Body of pancreas (tissue), 4 donors: ENCODE measurements around the gene SDS. TPM values are rescaled to one million over a fixed set of nuclear protein-coding genes. Genes with fewer than 3 reads are reported as not detected.

ENCODE experiments used
- ATAC-seq: fragments of 150-250 bp; one replicate; pipeline ENCODE4 v1.9.1; 2016
- DNase-seq, 4 donors: peaks; one replicate each; pipeline ENCODE4 v3.0.0-alpha.2; 2019
- H3K27ac ChIP-seq, 4 donors: fragments of 200-600 bp; sonication (generic); 1 replicate in 3 of 4; 2 replicates in 1 of 4; pipeline versions ENCODE4 v1.5.1 to v1.6.1; 2016 to 2019; ENCODE audit warnings: mild to moderate bottlenecking in 1 of 4, mixed read lengths in 1 of 4, moderate library complexity in 1 of 4
- H3K27me3 ChIP-seq, 2 donors: fragments of 200-600 bp; sonication (generic); one replicate each; pipeline ENCODE4 v1.6.0; 2016; ENCODE audit warnings: mild to moderate bottlenecking in 1 of 2
- H3K36me3 ChIP-seq, 2 donors: fragments of 200-600 bp; sonication (generic); replicated peaks in 1 of 2; 2 replicates each; pipeline ENCODE4 v1.5.1; 2016; ENCODE audit warnings: low read depth in 2 of 2; ENCODE audit not compliant: insufficient read depth in 1 of 2
- H3K4me1 ChIP-seq: fragments of 200-600 bp; sonication (generic); one replicate; pipeline ENCODE4 v1.6.0; 2016
- H3K4me3 ChIP-seq, 2 donors: fragments of 200-600 bp; sonication (generic); 1 replicate in 1 of 2; 2 replicates in 1 of 2; pipeline ENCODE4 v1.5.1; 2016 to 2019
- H3K9me3 ChIP-seq, 3 donors: fragments of 200-600 bp; sonication (generic); 1 replicate in 2 of 3; 2 replicates in 1 of 3; pipeline ENCODE4 v1.5.1; 2016
- POLR2A ChIP-seq, 3 donors: fragments of 450-650 bp; IDR thresholded peaks; one replicate each; pipeline ENCODE4 v1.6.1; 2016; ENCODE audit warnings: antibody characterized with exemption in 3 of 3, mild to moderate bottlenecking in 2 of 3
- WGBS, 2 donors: methylation state at CpG; one replicate each; pipeline ENCODE4 v1.1.5; 2017; 5-methylcytosine and 5-hydroxymethylcytosine counted together
- intact Hi-C: fragments of 100-400 bp; cut with DNase I; formaldehyde crosslinking; loops from one replicate; pipeline ENCODE4 v1.15.1; 2023
- total RNA-seq, 2 donors: library from RNA; depleted of rRNA; stranded (reverse); fragments of >200 nt; gene quantifications; one replicate each; pipeline ENCODE4 v1.1.0, GENCODE V29; 2016
- TF ChIP-seq, protein P1 (sequence below), 7 experiments: fragments of 450-650 bp in 4 of 7; fragments of 200-600 bp in 3 of 7; sonication (generic) in 3 of 7; IDR thresholded peaks; one replicate each; pipeline ENCODE4 v1.5.1; 2016 to 2019; ENCODE audit warnings: antibody characterized with exemption in 7 of 7

Gene SDS
- total RNA-seq, 2 donors from 2014 or later: 0.33 to 0.52 TPM

DNA sequence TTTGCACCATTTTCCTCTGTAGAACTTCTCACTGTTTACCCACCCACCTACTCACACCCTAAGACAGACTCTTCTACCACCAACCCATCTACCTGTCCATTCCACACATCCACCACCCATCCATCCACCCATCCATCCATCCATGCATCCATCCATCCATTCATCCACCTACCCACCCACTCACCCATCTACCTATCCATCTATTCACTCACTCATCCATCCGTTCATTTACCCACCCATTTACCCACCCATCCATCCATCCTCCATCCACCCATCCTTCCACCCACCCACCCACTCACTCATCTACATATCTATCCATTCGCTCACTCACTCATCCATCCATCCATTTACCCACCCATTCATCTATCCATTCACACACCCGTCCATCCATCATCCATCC lies 30.2 kb downstream of the SDS start:
- ATAC-seq: no peak

DNA sequence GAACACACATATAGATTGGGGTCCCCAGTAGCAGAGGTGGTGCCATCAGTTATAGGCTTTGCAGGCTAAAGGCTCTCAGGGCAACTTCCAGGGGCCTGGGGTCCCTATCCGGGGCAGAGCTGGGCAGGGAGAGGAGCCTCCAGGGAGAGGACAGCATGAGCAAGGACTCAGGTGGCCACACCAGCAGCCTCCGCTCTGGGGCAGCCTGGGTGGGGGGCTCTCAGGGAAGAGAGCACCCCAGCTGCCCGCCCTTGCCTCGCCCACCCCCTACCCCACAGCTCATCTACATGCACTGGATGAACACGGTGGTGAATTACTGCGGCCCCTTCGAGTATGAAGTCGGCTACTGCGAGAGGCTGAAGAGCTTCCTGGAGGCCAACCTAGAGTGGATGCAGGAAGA lies 31.3 kb downstream of the SDS start:
- no peak overlapping the region for H3K27ac ChIP-seq
- no peaks in the 10 kb centered on the region for H3K27me3 ChIP-seq
- no peaks in the 10 kb centered on the region for H3K9me3 ChIP-seq
- no peaks in the 10 kb centered on the region for H3K4me1 ChIP-seq
- TF ChIP-seq POLR2A (IDR thresholded peaks at IDR 0.05): no peak
- DNase-seq (no peak), ATAC-seq (no peak)
- intact Hi-C loops: no loop called here
- no peak overlapping the region for H3K4me3 ChIP-seq
- 97 to 100% methylated on average over 6 to 9 of the region's 9 CpGs for WGBS, 2 donors
- H3K36me3 ChIP-seq: peaks cover 0 to 7% of the 10 kb centered on the region in 2 donors

More for the DNA sequence above, 30.2 kb downstream of the SDS start:
- Histone ChIP-seq H3K27me3 (no peaks in the 10 kb centered on the region), H3K36me3 (peaks cover 0 to 7% of the 10 kb centered on the region in 2 donors), H3K4me1 (no peaks in the 10 kb centered on the region), H3K27ac (no peak overlapping the region), H3K4me3 (no peak overlapping the region), H3K9me3 (no peaks in the 10 kb centered on the region)
- intact Hi-C loops: no loop called here
- TF ChIP-seq POLR2A (IDR thresholded peaks at IDR 0.05): no peak
- TF ChIP-seq, protein P1, sequence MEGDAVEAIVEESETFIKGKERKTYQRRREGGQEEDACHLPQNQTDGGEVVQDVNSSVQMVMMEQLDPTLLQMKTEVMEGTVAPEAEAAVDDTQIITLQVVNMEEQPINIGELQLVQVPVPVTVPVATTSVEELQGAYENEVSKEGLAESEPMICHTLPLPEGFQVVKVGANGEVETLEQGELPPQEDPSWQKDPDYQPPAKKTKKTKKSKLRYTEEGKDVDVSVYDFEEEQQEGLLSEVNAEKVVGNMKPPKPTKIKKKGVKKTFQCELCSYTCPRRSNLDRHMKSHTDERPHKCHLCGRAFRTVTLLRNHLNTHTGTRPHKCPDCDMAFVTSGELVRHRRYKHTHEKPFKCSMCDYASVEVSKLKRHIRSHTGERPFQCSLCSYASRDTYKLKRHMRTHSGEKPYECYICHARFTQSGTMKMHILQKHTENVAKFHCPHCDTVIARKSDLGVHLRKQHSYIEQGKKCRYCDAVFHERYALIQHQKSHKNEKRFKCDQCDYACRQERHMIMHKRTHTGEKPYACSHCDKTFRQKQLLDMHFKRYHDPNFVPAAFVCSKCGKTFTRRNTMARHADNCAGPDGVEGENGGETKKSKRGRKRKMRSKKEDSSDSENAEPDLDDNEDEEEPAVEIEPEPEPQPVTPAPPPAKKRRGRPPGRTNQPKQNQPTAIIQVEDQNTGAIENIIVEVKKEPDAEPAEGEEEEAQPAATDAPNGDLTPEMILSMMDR (IDR thresholded peaks at IDR 0.05): no peak
- WGBS, 2 donors: 95 to 100% methylated on average over 3 of the region's 3 CpGs
- no peak for DNase-seq

DNA sequence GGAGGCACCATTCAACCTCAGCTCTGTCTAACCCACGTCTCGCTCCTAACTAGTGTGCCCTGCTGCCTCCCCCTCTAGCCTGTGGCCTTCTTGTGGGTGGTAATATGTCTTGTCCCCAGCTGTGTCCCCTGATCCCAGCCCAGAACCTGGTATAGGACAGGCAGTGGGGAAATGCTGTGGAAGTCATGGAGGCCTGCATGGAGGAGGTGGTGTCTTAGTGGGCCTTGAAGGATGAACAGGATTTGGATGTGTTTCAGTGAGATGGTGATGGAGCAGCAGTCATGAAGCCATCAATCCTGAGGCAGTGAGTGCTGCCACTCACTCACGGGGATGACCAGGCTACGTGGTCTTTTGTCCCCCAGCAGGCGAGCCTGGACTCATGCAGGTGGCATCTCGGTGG lies 31.9 kb downstream of the SDS start:
- H3K27me3 ChIP-seq: no peaks in the 10 kb centered on the region
- TF ChIP-seq POLR2A (IDR thresholded peaks at IDR 0.05): no peak
- TF ChIP-seq, protein P1 (IDR thresholded peaks at IDR 0.05): no peak

DNA sequence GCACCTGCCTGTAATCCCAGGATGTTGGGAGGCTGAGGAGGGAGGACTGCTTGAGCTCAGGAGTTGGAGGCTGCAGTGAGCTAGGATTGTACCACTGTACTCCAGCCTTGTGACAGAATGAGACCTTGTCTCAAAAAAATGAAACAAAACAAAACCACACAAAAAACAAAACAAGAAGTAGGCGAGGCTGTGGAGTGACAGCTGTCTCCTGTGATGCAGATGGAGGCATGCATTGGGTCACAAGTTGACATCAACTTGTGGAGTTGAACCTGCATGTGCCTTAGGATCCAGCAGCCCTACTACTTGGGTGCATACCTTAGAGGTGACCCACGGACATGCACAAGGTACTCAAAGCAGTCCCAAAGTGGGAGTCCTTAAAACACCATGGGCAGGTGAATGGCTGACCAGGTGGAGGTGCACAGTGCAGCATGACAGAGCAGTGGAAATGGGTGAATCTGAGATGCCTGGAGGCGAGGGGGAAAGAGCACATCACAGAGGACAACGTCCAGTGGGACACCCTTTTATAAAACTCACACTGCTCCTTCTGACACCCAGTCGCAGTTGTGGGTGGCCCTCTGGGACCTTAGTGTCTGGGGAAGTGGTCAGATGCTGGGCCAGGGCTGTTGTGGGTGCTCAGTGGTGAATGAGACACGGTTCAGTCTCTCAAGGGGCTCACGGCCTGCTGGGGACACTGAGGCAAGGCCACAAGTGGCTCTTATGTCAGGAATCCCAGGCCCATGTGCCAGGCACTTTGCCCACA lies 32.6 kb downstream of the SDS start:
- Histone ChIP-seq H3K27me3 (no peaks in the 10 kb centered on the region), H3K36me3 (peaks cover 0 to 7% of the 10 kb centered on the region in 2 donors), H3K4me3 (no peak overlapping the region), H3K9me3 (no peaks in the 10 kb centered on the region), H3K27ac (no peak overlapping the region), H3K4me1 (no peaks in the 10 kb centered on the region)
- ATAC-seq (no peak), DNase-seq (no peak)
- TF ChIP-seq POLR2A (IDR thresholded peaks at IDR 0.05): no peak
- TF ChIP-seq, protein P1 (IDR thresholded peaks at IDR 0.05): no peak
- intact Hi-C loops: no loop called here
- WGBS, 2 donors: 72 to 85% methylated on average over 5 to 7 of the region's 7 CpGs

More for the DNA sequence above, 31.9 kb downstream of the SDS start:
- 89 to 97% methylated on average over 4 to 6 of the region's 6 CpGs for WGBS, 2 donors
- Histone ChIP-seq H3K36me3 (peaks cover 0 to 7% of the 10 kb centered on the region in 2 donors), H3K27ac (no peak overlapping the region), H3K4me3 (no peak overlapping the region), H3K4me1 (no peaks in the 10 kb centered on the region), H3K9me3 (no peaks in the 10 kb centered on the region)
- DNase-seq (no peak), ATAC-seq (no peak)
- intact Hi-C loops: no loop called here

DNA sequence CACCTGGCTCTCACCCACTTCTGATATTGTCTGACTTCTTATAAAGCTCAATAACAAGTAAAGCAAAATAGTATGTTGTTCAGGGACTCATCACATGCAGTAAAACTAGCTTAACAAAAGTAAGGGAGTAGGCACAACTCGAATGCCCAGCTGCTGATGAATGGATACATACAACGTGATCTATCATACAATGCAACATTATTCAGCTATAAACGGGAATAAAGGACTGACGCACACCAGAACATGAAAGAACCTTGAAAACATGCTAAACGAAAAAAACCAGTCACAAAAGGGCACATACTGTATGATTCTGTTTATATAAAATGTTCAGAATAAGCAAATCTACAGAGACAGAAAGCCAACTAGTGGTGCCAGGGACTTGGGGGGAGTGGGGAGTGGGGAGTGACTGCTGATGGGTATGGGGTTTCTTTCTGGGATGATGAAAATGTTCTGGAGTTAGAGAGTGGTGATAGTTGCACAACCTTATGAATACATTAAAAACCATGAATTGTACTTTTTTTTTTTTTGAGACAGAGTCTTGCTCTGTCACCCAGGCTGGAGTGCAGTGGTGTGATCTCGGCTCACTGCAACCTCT lies 34.2 kb downstream of the SDS start:
- no peak for DNase-seq
- no peak overlapping the region for H3K27ac ChIP-seq
- H3K36me3 ChIP-seq: peaks cover 0 to 6% of the 10 kb centered on the region in 2 donors
- TF ChIP-seq, protein P1 (IDR thresholded peaks at IDR 0.05): no peak
- no peak for TF ChIP-seq POLR2A (IDR thresholded peaks at IDR 0.05)
- H3K4me1 ChIP-seq: no peaks in the 10 kb centered on the region
- ATAC-seq: no peak
- no peaks in the 10 kb centered on the region for H3K9me3 ChIP-seq
- whole genome bisulfite sequencing, 2 donors: 62 to 69% methylated on average over 6 of the region's 6 CpGs
- intact Hi-C loops: no loop called here
- H3K27me3 ChIP-seq: no peaks in the 10 kb centered on the region
- no peak overlapping the region for H3K4me3 ChIP-seq
